Retina (tissue), 1 donor: ENCODE measurements around the gene BANF2.
A peak's percentile ranks its signal among the peaks of the same experiment; 100 is the strongest.
"Not testable (repeated sequence)": the region's sequence is repeated elsewhere in the genome, so short reads cannot be mapped to it uniquely, and the experiment has no call there.

Experiments used
- DNase-seq: peaks from one replicate; pipeline ENCODE4 v3.0.0-alpha.2; 2016

Gene BANF2

DNA sequence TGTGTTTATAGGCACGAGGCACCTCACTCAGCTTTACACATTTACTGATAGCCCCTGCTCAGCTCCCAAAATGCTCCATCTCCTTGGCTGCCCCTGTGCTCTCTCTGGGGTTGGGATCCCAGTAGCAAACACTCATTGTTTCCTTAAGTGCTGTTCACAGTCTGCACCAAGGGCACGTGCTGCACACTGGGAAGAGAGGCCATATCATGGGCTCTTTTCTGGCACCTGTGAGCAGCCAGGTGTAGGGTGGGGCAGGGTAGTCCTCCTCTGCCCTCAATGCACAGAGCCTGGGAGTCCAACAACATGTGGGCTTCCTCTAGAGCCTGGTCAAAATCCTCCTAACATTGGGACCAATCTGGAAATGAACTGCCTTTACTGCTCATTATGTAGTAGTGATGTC, 67.9 kb downstream of the BANF2 start:
- no peak for DNase-seq

DNA sequence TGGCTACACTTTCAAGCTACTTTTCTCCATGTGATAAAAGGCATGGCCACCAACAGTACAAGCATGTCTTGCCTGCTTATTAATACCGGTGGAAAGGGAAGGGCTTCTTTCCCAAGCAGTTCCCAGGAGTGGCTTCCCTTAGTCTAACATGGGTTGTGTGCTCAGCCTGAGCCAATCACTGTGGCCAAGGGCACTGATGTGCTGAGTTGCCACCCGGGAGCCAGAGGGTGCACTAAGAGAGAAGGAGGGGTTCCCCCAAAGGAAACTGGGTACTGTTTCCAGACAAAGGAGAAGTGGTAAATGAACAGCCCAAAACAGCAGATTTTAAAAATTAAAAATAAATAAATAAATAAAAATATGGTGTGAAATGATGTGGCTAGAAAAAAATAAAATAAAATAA, 68.5 kb downstream of the BANF2 start:
- no peak for DNase-seq

DNA sequence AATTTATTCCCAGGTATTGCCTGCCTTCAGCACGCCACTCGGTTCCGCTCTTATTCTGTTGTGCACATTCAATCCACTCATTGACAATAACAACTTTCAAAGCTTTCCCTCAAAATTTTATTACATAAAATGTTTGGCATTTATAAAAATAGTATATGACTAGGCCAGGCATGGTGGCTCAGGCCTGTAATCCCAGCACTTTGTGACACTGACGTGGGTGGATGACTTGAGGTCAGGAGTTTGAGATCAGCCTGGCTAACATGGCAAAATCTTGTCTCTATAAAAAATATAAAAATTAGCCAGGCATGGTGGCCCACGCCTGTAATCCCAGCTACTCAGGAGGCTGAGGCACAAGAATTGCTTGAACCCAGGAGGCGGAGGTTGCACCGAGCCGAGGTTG, 70.0 kb downstream of the BANF2 start:
- not testable (repeated sequence) for DNase-seq

DNA sequence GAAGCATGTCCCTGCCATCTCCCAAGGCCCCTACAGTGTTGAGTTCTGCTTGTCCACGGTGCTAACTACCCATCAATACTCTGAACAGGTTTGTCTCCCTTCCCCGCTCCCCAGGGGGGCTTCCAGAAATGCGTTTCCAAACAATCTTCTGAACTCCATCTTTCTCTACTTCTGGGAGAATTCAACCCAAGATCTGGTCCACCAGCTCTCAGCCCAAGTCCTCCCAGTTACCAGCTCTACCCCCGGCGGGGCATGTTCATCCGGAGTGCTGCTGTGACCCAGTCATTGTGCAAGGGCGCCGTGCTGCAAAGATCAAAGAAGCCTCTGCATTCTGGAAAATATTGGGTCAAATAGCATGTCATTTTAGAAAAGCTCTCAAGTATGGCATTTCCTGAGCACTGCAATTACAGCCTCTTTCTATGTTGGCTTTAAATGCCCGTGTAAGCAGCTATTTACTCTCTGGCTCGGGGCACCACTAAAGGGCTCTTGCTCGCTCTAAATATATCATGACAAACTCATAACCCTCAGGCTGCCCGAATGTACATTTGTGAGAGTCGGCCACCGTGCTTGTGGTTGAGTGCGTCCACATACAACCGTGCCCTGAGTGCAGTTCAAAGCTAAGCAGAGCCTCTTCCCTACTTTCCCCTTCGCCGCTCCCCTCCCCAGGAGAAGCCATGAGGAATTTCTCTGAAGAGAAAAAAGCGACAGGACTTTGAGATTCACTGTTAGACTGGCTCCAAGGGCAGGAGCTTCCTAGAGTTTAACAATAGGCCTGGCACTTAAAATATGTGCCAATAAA, 71.6 kb downstream of the BANF2 start:
- peak; percentile 28 for DNase-seq

DNA sequence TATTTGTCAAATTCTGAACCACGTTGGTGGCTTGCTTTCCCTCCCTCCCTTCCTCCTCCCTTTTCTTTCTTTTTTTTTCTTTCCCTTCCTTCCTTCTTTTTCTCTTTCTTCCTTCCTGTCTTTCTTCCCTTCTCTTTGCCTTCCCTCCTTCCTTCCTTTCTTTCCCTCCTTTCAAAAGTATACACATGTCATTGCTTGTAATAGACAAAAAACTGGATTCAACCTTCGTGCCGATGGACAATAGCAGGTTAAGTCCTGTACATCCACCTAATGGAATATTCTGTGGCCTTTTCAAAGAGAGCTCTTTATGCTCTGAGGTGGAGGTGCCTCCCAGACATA, 72.2 kb downstream of the BANF2 start:
- no peak for DNase-seq

DNA sequence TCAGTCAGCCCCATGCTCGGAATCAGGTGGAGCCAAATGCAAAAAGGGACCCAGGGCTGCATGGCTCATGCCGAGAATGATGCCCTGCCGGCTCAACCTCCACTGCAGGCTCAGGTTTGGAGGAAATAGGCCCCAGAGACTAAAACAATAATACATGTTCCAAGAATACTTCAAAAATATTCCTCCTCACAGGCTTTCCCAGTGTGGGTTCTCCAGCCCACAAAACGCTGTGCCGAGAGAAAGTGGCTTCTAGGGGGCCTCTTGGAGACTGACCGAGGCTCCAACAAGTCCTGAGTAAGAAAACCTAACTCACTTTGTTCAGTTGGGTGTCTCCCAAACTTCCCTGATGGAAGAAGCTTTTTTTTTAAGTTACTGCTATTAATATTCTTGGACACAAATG, 73.9 kb downstream of the BANF2 start:
- no peak for DNase-seq

DNA sequence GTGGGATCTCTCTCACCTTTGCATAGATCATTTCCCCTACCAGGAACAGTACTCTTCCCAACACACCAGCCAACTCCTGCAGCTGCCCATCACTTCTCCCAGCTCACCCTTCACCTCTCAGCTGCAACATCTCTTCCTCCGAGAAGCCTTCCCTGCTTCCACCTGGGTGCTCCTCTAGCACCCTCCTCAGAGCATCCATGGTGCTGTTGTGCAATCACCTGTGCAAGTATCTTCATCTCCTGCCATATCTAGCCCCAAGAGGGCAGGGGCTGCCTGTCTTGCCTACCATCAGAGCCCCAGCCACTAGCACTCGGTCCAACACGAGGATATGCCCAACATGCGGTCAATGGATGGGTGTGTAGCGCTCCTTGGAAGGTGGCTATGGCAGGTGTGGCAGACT, 75.8 kb downstream of the BANF2 start:
- DNase-seq, result no peak

DNA sequence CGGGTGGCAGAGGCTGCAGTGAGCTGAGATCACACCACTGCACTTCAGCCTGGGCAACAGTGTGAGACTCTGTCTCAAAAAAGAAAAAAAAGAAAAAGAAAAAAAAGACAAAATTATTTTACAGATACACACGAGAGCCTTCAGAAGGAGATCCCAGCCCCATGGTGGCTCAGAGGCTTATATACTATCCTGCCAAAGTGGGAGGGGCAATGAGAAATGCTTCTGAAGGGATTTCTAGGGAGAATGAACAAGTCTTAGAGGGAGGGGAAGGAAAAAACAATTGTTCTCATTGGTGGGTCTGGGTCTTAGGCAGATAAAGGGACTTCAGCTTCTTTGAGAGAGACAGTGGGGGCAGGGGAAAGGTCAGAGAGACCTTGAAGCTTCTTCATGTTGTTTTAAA, 76.8 kb downstream of the BANF2 start:
- DNase-seq, result no peak

DNA sequence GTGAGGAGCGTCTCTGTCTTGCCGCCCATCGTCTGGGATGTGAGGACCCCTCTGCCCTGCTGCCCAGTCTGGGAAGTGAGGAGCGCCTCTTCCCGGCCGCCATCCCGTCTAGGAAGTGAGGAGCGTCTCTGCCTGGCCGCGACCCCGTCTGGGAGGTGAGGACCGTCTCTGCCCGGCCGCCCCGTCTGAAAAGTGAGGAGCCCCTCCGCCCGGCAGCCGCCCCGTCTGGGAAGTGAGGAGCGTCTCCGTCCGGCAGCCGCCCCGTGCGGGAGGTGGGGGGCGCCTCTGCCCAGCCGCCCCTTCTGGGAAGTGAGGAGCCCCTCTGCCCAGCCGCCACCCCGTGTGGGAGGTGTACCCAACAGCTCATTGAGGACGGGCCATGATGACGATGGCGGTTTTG, 79.2 kb downstream of the BANF2 start:
- DNase-seq, result not testable (repeated sequence)

DNA sequence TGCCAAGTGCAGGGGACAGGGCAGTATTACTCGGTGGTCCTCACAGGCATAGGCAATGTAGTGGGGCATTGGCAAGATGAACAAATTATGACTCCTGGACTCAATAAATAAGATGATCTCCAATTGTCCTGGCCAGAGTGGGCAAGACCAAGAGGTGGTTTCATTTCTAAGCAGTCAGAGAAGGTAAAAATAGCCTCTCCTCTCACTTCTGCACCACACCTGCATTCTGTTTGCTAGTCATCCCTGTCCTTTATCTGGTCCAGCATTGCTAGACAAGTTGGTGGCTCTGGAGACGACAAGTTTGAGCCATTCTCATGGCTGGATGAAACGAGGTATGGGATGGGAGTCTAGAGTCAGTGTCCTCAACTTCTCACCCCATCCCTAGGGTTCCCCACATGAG, 83.0 kb downstream of the BANF2 start:
- DNase-seq, result no peak

DNA sequence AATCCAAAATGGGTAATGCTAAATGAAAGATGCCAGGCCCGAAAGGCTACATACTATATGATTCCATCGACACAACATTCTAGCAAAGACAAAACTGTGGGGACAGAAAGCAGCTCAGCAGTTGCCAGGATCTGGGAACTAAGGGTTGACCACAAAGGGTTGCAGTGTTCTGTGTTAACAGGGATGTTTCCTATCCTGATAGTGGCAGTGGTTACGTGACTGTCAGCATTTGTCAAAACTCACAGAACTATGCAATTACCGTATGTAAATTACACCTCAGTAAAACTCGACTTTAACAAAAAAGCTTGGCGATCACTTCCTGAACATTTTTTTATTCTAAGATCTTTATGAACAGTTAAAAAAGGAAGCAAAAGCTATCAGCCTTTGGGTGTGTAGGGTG, 83.9 kb downstream of the BANF2 start:
- DNase-seq, result no peak

DNA sequence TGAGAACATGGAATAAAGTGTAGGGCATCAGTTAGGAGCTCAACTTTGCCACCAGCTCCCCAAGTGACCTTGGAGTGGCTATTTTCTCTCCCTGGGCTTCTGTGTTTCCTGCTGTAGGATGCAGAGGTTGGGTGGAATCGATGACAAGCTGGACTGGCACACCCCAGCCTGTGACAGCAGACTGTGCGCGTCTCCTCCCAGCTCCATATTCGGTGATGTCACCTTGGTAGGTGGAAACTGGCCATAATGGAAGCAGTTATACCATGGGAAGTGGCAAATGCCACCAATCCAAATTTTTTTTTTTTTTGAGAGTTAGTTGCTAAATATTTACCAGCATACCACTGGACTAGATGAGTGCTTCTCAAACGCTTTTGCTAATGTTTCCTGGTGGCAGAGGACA, 85.2 kb downstream of the BANF2 start:
- no peak for DNase-seq
